Loucy (cell line): ENCODE data around the gene RBM33.
A peak's percentile ranks its signal among the peaks of the same experiment; 100 is the strongest.

Experiments used
- EZH2phosphoT487 ChIP-seq: fragments of 200-600 bp; IDR thresholded peaks from 2 replicates; pipeline ENCODE4 v1.6.1; 2018; ENCODE audit warnings: antibody characterized with exemption, mild to moderate bottlenecking, moderate library complexity, borderline replicate concordance
- TF ChIP-seq, protein P1 (sequence below): fragments of 200-600 bp; sonication (generic); conservative IDR thresholded peaks from 2 replicates; pipeline ENCODE4 v1.5.1; 2014; ENCODE audit warnings: mild to moderate bottlenecking, antibody characterized with exemption, low read length

GRCh38 chr7:155764438-155764793, 120.0 kb downstream of the RBM33 start:
- TF ChIP-seq, protein P1, sequence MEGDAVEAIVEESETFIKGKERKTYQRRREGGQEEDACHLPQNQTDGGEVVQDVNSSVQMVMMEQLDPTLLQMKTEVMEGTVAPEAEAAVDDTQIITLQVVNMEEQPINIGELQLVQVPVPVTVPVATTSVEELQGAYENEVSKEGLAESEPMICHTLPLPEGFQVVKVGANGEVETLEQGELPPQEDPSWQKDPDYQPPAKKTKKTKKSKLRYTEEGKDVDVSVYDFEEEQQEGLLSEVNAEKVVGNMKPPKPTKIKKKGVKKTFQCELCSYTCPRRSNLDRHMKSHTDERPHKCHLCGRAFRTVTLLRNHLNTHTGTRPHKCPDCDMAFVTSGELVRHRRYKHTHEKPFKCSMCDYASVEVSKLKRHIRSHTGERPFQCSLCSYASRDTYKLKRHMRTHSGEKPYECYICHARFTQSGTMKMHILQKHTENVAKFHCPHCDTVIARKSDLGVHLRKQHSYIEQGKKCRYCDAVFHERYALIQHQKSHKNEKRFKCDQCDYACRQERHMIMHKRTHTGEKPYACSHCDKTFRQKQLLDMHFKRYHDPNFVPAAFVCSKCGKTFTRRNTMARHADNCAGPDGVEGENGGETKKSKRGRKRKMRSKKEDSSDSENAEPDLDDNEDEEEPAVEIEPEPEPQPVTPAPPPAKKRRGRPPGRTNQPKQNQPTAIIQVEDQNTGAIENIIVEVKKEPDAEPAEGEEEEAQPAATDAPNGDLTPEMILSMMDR = 0 out of 2 replicates have a peak, but pooled peaks have one; percentile 22
- TF ChIP-seq EZH2phosphoT487 = no peak
